Activated T-cell treated with anti-CD3 and anti-CD28 coated beads for 4 hours (primary cell): Measurements from ENCODE around the gene TOM1L2.

Source experiments
- DNase-seq: peaks from one replicate; pipeline ENCODE4 v3.0.0-alpha.2; 2020

Gene TOM1L2

GRCh38 chr17:17798010-17798556 lies 174.1 kb downstream of the TOM1L2 start:
- DNase-seq: no peak

- no peak for DNase-seq
Measured at GRCh38 chr17:17797119-17797809, 174.9 kb downstream of the TOM1L2 start.

DNA sequence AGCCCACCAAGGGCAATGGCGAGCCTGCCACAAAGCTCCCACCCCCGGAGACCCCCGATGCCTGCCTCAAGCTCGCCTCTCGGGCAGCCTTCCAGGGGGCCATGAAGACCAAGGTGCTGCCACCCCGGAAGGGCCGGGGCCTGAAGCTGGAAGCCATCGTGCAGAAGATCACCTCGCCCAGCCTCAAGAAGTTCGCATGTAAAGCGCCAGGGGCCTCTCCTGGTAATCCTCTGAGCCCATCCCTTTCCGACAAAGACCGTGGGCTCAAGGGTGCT lies 175.5 kb downstream of the TOM1L2 start:
- no peak for DNase-seq

GRCh38 chr17:17795946-17796786 lies 176.0 kb downstream of the TOM1L2 start:
- no peak for DNase-seq

DNA sequence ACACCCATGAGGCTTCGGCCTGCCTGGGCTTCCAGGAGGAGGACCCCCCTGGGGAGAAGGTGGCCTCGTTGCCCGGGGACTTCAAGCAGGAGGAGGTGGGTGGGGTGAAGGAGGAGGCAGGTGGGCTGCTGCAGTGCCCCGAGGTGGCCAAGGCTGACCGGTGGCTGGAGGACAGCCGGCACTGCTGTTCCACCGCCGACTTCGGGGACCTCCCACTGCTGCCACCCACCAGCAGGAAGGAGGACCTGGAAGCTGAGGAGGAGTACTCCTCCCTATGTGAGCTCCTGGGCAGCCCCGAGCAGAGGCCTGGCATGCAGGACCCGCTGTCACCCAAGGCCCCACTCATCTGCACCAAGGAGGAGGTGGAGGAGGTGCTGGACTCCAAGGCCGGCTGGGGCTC lies 176.9 kb downstream of the TOM1L2 start:
- no peak for DNase-seq

- no peak for DNase-seq
Measured at GRCh38 chr17:17794382-17794781, 177.8 kb downstream of the TOM1L2 start.
